ENCODE results near the gene CFAP119. TPM values are rescaled to one million over a fixed set of nuclear protein-coding genes. Genes with fewer than 3 reads are reported as not detected.

Gene CFAP119
- total and polyA plus RNA-seq, 2 of the 8 experiments (the other 6 are each of a cell fraction or from before 2014, with no cell fraction given), result 5.6 to 6.0 TPM

DNA sequence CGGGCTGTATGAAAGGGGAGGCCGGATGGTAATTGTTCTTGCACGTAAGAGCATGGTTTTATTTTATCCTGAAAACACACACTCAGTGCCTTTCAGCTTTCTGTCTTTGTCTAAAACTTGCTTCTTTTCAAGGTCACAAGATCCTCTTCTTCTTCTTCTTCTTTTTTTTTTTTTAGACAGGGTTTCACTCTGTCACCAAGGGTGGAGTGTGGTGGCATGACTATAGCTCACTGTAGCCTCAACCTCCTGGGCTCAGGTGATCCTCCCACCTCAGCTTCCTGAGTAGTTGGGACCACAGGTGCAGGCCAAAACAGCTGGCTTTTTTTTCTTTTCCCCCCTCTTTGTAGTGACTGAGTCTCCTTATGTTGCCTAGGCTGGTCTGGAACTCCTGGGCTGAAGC, 41.1 kb upstream of the CFAP119 start:
- no peak overlapping the region for H2BK12ac ChIP-seq (ENCODE audit: low read depth, low read length)
- H3K9me3 ChIP-seq (ENCODE audit: insufficient read depth in 2 of 2, low read depth in 1 of 2, low read length in 1 of 2), result no peaks in the 10 kb centered on the region
- no peaks in the 10 kb centered on the region for H4K20me1 ChIP-seq (replicated peaks in 1 of 2; ENCODE audit: control insufficient read depth in 1 of 2, insufficient read depth in 2 of 2, low read length in 2 of 2)
- H2BK120ac ChIP-seq (replicated peaks; ENCODE audit: low read depth, low read length), result no peak overlapping the region
- no peak overlapping the region for H3K4me2 ChIP-seq (ENCODE audit: insufficient read depth in 1 of 2, low read depth in 2 of 2, low read length in 2 of 2)
- DNase-seq (ENCODE audit: low read depth in 1 of 2, low spot score in 2 of 2), result no peak
- H3K14ac ChIP-seq (ENCODE audit: insufficient read length), result no peak overlapping the region
- no peaks in the 10 kb centered on the region for H3K79me2 ChIP-seq (ENCODE audit: control insufficient read depth in 1 of 2, insufficient read depth in 2 of 2, low read length in 2 of 2)
- H4K91ac ChIP-seq (replicated peaks; ENCODE audit: insufficient read length, low read length), result no peak overlapping the region
- H3K27ac ChIP-seq (ENCODE audit: low read depth, low read length), result no peak overlapping the region
- no peak overlapping the region for H3K4ac ChIP-seq (replicated peaks; ENCODE audit: insufficient read length, low read depth, low read length)
- ChIA-PET POLR2A (ENCODE audit: partially characterized antibody) (interaction anchor here (0.6 to 2.1 kb wide), 8 partner anchors 9 to 95 kb away, joined by 3 to 7 read pairs (median 4); partner anchors contain the start of gene ZNF629), CTCF (ENCODE audit: partially characterized antibody) (interaction anchor here (0.7 to 4.5 kb wide), 8 partner anchors 10 to 139 kb away, joined by 3 to 21 read pairs (median 5); no protein-coding TSS in a partner anchor)
- 73% methylated on average over 3 of the region's 3 CpGs; no CpG with 5 or more reads in 1 of the 2 experiments for WGBS, 2 experiments (ENCODE audit: extremely low coverage in 1 of 2, insufficient coverage in 1 of 2, insufficient read length in 1 of 2, insufficient replicate concordance in 2 of 2, low coverage in 1 of 2, low lambda C conversion rate in 2 of 2, missing lambda C conversion rate in 1 of 2)
- FAIRE-seq, result no peak
- TF ChIP-seq RBBP5 (IDR thresholded peaks at IDR 0.05; ENCODE audit: borderline replicate concordance, low read depth, low read length) (no peak), FOSL1 (IDR thresholded peaks at IDR 0.05; ENCODE audit: insufficient read depth, low read depth, low read length) (no peak)
- H2BK20ac ChIP-seq (ENCODE audit: low read length), result no peak overlapping the region
- no peaks in the 10 kb centered on the region for H3K36me3 ChIP-seq (ENCODE audit: control insufficient read depth in 2 of 4, insufficient read depth in 4 of 4, low read length in 3 of 4)
- H2AFZ ChIP-seq (ENCODE audit: low read length), result no peak overlapping the region
- no peak overlapping the region for H3K56ac ChIP-seq (replicated peaks; ENCODE audit: insufficient read length, low read depth, low read length)
- H3K79me1 ChIP-seq (ENCODE audit: low read depth, low read length), result no peaks in the 10 kb centered on the region
- H3K18ac ChIP-seq (ENCODE audit: extremely low read depth, low read length), result no peak overlapping the region
- H3K27me3 ChIP-seq (replicated peaks in 1 of 4; ENCODE audit: control insufficient read depth in 3 of 4, extremely low read depth in 1 of 4, insufficient read depth in 3 of 4, low read length in 3 of 4), result peaks cover 0 to 18% (median 11%) of the 10 kb centered on the region in 4 experiments; a peak in 6 of 7 replicates
- no peak overlapping the region for H3K4me3 ChIP-seq (ENCODE audit: extremely low read depth in 1 of 4, insufficient read depth in 2 of 4, low read depth in 3 of 4, low read length in 4 of 4)
- no peak overlapping the region for H2BK15ac ChIP-seq (ENCODE audit: low read length)
- no peak overlapping the region for H2BK5ac ChIP-seq (ENCODE audit: low read depth, low read length)
- H4K5ac ChIP-seq (ENCODE audit: insufficient read length, low read depth, low read length), result no peak overlapping the region
- peaks cover 0 to 6% (median 4%) of the 10 kb centered on the region in 4 experiments; a peak in 4 of 7 replicates for H3K4me1 ChIP-seq (replicated peaks in 1 of 4; ENCODE audit: control insufficient read depth in 3 of 4, insufficient read depth in 4 of 4, low read length in 3 of 4)
- no peak overlapping the region for H2AK5ac ChIP-seq (ENCODE audit: low read depth, low read length)
- H4K8ac ChIP-seq (ENCODE audit: extremely low read depth, insufficient read depth, low read length), result no peak overlapping the region
- no peak overlapping the region for H3K9ac ChIP-seq (replicated peaks in 1 of 4; ENCODE audit: extremely low read depth in 1 of 4, low read depth in 3 of 4, low read length in 3 of 4)
- H3K23me2 ChIP-seq (ENCODE audit: low read depth, low read length), result peaks cover 10% of the 10 kb centered on the region; the same call in 1 of the 2 replicates
- no peak overlapping the region for H3K23ac ChIP-seq (ENCODE audit: insufficient read length)

All from H1 (cell line).